Fibroblast of lung (primary cell): ENCODE measurements around the gene TEC. TPM values are rescaled to one million over a fixed set of nuclear protein-coding genes. Genes with fewer than 3 reads are reported as not detected.

Experiments
- DNase-seq, 2 donors: peaks; one replicate each; pipeline versions ENCODE4 v3.0.0 to v3.0.0-alpha.2; 2010; ENCODE audit warnings: low read depth in 2 of 2
- H2AFZ ChIP-seq: 2 replicates; pipeline ENCODE4 v1.5.1; 2012; ENCODE audit warnings: low read length, control low read depth, inconsistent platforms
- H3K27ac ChIP-seq: 2 replicates; pipeline ENCODE4 v1.5.1; 2011; ENCODE audit warnings: low read length, control low read depth; ENCODE audit not compliant: insufficient read depth
- H3K27me3 ChIP-seq: 2 replicates; pipeline ENCODE4 v1.5.1; 2011; ENCODE audit warnings: mild to moderate bottlenecking, low read length; ENCODE audit not compliant: control insufficient read depth, insufficient read depth
- H3K36me3 ChIP-seq: 2 replicates; pipeline ENCODE4 v1.5.1; 2011; ENCODE audit warnings: low read length; ENCODE audit not compliant: control insufficient read depth, insufficient read depth
- H3K4me1 ChIP-seq: 2 replicates; pipeline ENCODE4 v1.5.1; 2011; ENCODE audit warnings: low read length; ENCODE audit not compliant: control insufficient read depth, insufficient read depth; ENCODE audit errors: extremely low read depth
- H3K4me2 ChIP-seq: 2 replicates; pipeline ENCODE4 v1.5.1; 2011; ENCODE audit warnings: low read length, control low read depth; ENCODE audit not compliant: insufficient read depth; ENCODE audit errors: extremely low read depth
- H3K4me3 ChIP-seq, 4 experiments: fragments of 200-600 bp in 1 of 4; sonication (generic) in 1 of 4; replicated peaks in 1 of 4; 2 replicates each; pipeline ENCODE4 v1.5.1; 2011 to 2016; ENCODE audit warnings: low read length in 4 of 4, low read depth in 3 of 4, mild to moderate bottlenecking in 3 of 4, control low read depth in 2 of 4, inconsistent platforms in 1 of 4, mixed read lengths in 1 of 4; ENCODE audit not compliant: insufficient read depth in 1 of 4; ENCODE audit errors: control extremely low read depth in 1 of 4
- H3K79me2 ChIP-seq: 2 replicates; pipeline ENCODE4 v1.5.1; 2012; ENCODE audit warnings: mild to moderate bottlenecking, low read length, inconsistent platforms; ENCODE audit not compliant: control insufficient read depth, insufficient read depth
- H3K9ac ChIP-seq: 2 replicates; pipeline ENCODE4 v1.5.1; 2011; ENCODE audit warnings: mild to moderate bottlenecking, low read length, control low read depth; ENCODE audit not compliant: insufficient read depth
- H3K9me3 ChIP-seq: 2 replicates; pipeline ENCODE4 v1.5.1; 2012; ENCODE audit warnings: low read depth, low read length; ENCODE audit not compliant: control insufficient read depth, insufficient read depth
- H4K20me1 ChIP-seq: 2 replicates; pipeline ENCODE4 v1.5.1; 2011; ENCODE audit warnings: low read length; ENCODE audit not compliant: control insufficient read depth, insufficient read depth; ENCODE audit errors: extremely low read depth
- EZH2 ChIP-seq: IDR thresholded peaks from 2 replicates; pipeline ENCODE4 v1.5.1; 2012; ENCODE audit warnings: low read length, control low read depth, mild to moderate bottlenecking; ENCODE audit errors: missing control alignments
- polyA plus RNA-seq, 2 donors: library from polyadenylated mRNA; depleted of rRNA in 1 of 2; stranded (reverse) in 1 of 2; unstranded in 1 of 2; fragments of >200 nt; gene quantifications; 2 replicates each; pipeline ENCODE4 v1.2.1, GENCODE V29; 2011 to 2012; ENCODE audit warnings: missing spikeins in 1 of 2
- total RNA-seq: library from RNA; depleted of rRNA; stranded (reverse); fragments of >200 nt; gene quantifications from 2 replicates; pipeline ENCODE4 v1.2.1, GENCODE V29; 2014
- TF ChIP-seq, protein P1 (sequence below), 2 donors: IDR thresholded peaks in 1 of 2; conservative IDR thresholded peaks in 1 of 2; 1 replicate in 1 of 2; 2 replicates in 1 of 2; pipeline ENCODE4 v1.5.1; 2011 to 2012; ENCODE audit warnings: low read length in 2 of 2, control low read depth in 1 of 2, inconsistent platforms in 1 of 2, low read depth in 1 of 2, mild to moderate bottlenecking in 1 of 2

TEC gene
- total and polyA plus RNA-seq, 2 donors (not counting 1 experiment from before 2014, with no cell fraction given) = 0.79 to 5.3 TPM

DNA sequence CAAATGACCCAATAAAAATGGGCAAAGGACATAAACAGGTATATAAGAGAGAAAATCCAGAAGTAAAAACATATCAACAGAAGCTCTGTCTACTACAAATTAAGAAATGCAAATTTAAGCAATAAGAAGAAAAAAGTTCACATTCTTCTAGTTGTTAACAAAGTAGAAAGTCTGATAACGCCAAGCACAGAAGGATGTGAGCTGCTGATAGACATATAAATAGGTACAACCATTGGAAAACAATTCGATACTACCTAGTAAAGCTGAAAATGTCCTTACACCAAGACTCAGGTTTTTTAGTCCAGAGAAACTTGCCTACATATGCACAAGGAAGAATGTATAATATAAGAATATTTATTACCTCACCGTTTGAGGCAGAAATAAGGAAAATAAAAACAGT, 35.9 kb upstream of the TEC start:
- Histone ChIP-seq H3K9me3 (no peaks in the 10 kb centered on the region), H3K27me3 (no peaks in the 10 kb centered on the region), H3K4me1 (no peaks in the 10 kb centered on the region), H3K79me2 (no peaks in the 10 kb centered on the region), H3K4me2 (no peak overlapping the region), H3K27ac (no peak overlapping the region), H3K9ac (no peak overlapping the region), H3K36me3 (no peaks in the 10 kb centered on the region), H4K20me1 (no peaks in the 10 kb centered on the region), H2AFZ (peak overlapping the region; percentile 39), H3K4me3 (no peak overlapping the region)
- TF ChIP-seq, protein P1, sequence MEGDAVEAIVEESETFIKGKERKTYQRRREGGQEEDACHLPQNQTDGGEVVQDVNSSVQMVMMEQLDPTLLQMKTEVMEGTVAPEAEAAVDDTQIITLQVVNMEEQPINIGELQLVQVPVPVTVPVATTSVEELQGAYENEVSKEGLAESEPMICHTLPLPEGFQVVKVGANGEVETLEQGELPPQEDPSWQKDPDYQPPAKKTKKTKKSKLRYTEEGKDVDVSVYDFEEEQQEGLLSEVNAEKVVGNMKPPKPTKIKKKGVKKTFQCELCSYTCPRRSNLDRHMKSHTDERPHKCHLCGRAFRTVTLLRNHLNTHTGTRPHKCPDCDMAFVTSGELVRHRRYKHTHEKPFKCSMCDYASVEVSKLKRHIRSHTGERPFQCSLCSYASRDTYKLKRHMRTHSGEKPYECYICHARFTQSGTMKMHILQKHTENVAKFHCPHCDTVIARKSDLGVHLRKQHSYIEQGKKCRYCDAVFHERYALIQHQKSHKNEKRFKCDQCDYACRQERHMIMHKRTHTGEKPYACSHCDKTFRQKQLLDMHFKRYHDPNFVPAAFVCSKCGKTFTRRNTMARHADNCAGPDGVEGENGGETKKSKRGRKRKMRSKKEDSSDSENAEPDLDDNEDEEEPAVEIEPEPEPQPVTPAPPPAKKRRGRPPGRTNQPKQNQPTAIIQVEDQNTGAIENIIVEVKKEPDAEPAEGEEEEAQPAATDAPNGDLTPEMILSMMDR (conservative IDR thresholded peaks at IDR 0.05 in 1 of 2, IDR thresholded peaks at IDR 0.05 in 1 of 2; ENCODE audit: low read depth in 1 of 2, low read length in 2 of 2) = no peak
- TF ChIP-seq EZH2 = no peak
- DNase-seq = no peak

DNA sequence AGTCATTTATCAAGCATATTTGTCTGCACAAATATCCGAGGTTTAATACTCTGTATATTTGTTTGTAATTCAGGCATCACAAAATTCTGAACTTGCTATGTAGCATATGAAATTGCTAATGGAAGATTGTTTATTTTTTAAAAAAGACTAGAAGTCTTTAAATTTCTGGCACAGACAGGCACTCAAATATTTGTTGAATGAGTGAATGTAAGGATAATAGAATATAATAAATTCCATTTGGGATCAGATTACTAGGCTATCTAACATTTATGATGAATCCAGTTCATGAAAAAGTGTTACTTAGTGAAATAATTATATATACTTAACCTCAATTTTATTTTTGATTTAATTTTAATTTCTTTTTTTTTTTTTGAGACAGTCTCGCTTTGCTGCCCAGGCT, 30.4 kb upstream of the TEC start:
- Histone ChIP-seq H3K36me3 (no peaks in the 10 kb centered on the region), H3K4me2 (peak overlapping the region; percentile 3), H2AFZ (no peak overlapping the region), H3K27me3 (no peaks in the 10 kb centered on the region), H3K4me1 (no peaks in the 10 kb centered on the region), H3K9me3 (no peaks in the 10 kb centered on the region), H3K4me3 (no peak overlapping the region), H4K20me1 (no peaks in the 10 kb centered on the region), H3K79me2 (no peaks in the 10 kb centered on the region), H3K9ac (no peak overlapping the region), H3K27ac (no peak overlapping the region)
- no peak for TF ChIP-seq EZH2
- TF ChIP-seq, protein P1 (conservative IDR thresholded peaks at IDR 0.05 in 1 of 2, IDR thresholded peaks at IDR 0.05 in 1 of 2; ENCODE audit: low read depth in 1 of 2, low read length in 2 of 2) = no peak
- DNase-seq = peak; percentile 56 to 67

DNA sequence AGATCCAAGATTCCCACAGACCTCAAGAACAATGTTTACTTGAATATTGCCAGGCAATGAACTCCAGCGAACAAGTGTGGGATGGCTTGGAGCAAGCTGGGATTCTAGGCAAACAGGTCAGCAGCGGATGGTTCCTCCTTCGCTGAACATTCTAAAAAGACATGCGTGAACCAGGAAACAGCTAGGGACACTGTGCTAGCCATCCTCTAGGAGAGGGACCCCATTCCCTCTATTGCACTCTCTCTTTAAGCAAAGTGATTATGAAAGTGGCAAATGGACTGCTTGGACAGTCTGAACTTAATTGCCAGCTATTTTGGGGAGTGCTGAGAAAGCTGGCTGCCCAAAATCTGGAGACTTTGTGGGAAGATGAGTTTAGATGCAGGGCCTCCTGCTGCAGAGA, 29.9 kb upstream of the TEC start:
- H3K4me3 ChIP-seq = no peak overlapping the region
- H3K4me2 ChIP-seq = peak overlapping the region; percentile 3
- no peak overlapping the region for H2AFZ ChIP-seq
- H3K27ac ChIP-seq = no peak overlapping the region
- no peaks in the 10 kb centered on the region for H3K9me3 ChIP-seq
- H3K4me1 ChIP-seq = no peaks in the 10 kb centered on the region
- peak; percentile 8 to 11 for DNase-seq
- no peaks in the 10 kb centered on the region for H3K27me3 ChIP-seq
- H3K9ac ChIP-seq = no peak overlapping the region
- H4K20me1 ChIP-seq = no peaks in the 10 kb centered on the region
- no peaks in the 10 kb centered on the region for H3K36me3 ChIP-seq
- TF ChIP-seq, protein P1 (conservative IDR thresholded peaks at IDR 0.05 in 1 of 2, IDR thresholded peaks at IDR 0.05 in 1 of 2; ENCODE audit: low read depth in 1 of 2, low read length in 2 of 2) = no peak
- no peak for TF ChIP-seq EZH2
- no peaks in the 10 kb centered on the region for H3K79me2 ChIP-seq
